Measurements from ENCODE around the gene SDK2. TPM values are rescaled to one million over a fixed set of nuclear protein-coding genes. Genes with fewer than 3 reads are reported as not detected.

The SDK2 gene
- total RNA-seq, 1 donor: under 0.01 TPM

- no peak overlapping the region for H3K4me3 ChIP-seq (ENCODE audit: low read depth, low read length)
- TF ChIP-seq, protein P1, sequence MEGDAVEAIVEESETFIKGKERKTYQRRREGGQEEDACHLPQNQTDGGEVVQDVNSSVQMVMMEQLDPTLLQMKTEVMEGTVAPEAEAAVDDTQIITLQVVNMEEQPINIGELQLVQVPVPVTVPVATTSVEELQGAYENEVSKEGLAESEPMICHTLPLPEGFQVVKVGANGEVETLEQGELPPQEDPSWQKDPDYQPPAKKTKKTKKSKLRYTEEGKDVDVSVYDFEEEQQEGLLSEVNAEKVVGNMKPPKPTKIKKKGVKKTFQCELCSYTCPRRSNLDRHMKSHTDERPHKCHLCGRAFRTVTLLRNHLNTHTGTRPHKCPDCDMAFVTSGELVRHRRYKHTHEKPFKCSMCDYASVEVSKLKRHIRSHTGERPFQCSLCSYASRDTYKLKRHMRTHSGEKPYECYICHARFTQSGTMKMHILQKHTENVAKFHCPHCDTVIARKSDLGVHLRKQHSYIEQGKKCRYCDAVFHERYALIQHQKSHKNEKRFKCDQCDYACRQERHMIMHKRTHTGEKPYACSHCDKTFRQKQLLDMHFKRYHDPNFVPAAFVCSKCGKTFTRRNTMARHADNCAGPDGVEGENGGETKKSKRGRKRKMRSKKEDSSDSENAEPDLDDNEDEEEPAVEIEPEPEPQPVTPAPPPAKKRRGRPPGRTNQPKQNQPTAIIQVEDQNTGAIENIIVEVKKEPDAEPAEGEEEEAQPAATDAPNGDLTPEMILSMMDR (IDR thresholded peaks at IDR 0.05; ENCODE audit: insufficient read depth, low read depth, low read length): no peak
- no peak for DNase-seq (ENCODE audit: low read depth)
Observed at GRCh38 chr17:73532421-73532901, 111.8 kb downstream of the SDK2 start.

DNA sequence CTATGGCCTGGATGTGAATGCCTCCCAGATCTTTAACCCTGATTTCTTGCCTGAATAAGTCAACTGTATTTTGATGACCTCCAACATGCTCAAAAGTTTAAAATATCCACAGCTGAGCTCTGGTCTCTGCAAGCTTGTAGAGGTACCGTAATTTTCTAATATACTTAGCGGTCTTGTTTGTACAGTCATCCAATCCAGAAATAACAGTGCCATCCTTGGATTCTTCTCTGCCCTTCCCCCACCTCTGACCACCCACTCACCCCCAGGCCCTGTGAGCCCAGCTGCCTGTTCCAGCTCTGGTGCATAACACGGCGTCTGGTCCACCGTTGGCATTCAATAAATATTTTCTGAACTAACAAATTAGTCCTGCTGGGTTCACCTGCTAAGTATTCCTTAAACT, 113.1 kb downstream of the SDK2 start:
- no peak overlapping the region for H3K4me3 ChIP-seq (ENCODE audit: low read depth, low read length)
- no peak for DNase-seq (ENCODE audit: low read depth)
- TF ChIP-seq, protein P1 (IDR thresholded peaks at IDR 0.05; ENCODE audit: insufficient read depth, low read depth, low read length): no peak

- no peak for DNase-seq (ENCODE audit: low read depth)
- TF ChIP-seq, protein P1 (IDR thresholded peaks at IDR 0.05; ENCODE audit: insufficient read depth, low read depth, low read length): no peak
- no peak overlapping the region for H3K4me3 ChIP-seq (ENCODE audit: low read depth, low read length)
Observed at GRCh38 chr17:73528679-73529078, 115.6 kb downstream of the SDK2 start.

DNA sequence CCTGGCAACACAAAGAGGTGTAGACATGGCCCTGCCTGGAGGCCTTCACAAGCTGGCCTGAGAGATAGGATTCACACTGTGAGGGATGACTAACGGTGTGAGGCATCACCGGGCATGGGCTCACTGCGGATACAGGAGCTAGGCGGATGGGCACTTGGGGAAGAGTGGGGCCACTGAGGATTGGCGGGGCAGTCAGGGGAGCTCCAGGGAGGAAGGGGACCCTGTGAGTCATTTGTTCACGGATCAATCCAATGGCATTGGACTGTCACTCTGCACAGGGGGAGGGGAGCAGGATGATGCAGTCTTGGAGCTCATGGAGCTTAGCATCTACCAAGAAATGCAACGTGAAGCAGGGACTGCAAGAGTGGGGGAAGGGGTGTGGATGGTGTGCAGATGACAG, 117.3 kb downstream of the SDK2 start:
- no peak overlapping the region for H3K4me3 ChIP-seq (ENCODE audit: low read depth, low read length)
- TF ChIP-seq, protein P1 (IDR thresholded peaks at IDR 0.05; ENCODE audit: insufficient read depth, low read depth, low read length): no peak
- no peak for DNase-seq (ENCODE audit: low read depth)

DNA sequence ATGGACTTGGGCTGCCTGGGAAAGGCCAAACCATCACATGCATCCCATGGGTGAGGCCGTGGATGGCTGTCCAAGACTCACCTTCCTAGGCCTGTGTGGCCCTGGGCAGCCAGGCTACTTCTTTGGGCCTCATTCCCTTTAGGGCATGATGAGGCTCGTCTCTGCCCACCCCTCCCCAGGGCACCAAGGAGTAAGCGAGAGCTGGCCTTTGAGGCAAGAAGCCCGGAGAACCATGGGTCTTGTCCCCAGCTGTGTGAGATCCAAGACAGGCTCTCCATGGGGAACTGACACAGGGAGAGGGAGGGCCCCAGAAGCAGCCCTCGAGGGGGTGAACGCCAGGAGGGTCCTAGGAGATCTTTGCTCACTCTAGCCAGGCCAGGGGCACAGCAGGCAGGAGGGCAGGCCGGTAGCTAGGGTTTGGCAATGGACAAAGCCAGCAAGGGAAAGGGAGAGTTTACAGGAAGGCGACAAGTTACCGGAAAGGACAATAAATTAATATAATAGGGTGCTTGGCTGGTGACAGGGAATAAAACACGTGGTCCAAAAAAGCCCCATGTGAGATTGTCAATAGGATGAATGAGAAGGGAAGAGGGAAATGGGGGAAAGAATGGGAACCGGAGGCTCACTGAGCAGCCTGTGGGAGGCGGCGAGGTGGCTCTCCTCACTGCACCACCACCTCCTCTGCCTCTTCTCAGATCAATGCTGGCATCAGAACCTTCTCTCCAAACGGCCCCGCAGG, 119.1 kb downstream of the SDK2 start:
- DNase-seq (ENCODE audit: low read depth): no peak

GRCh38 chr17:73522696-73523095, 121.5 kb downstream of the SDK2 start:
- DNase-seq (ENCODE audit: low read depth): no peak
- TF ChIP-seq, protein P1 (IDR thresholded peaks at IDR 0.05; ENCODE audit: insufficient read depth, low read depth, low read length): no peak

More for the DNA sequence above, 119.1 kb downstream of the SDK2 start:
- TF ChIP-seq, protein P1 (IDR thresholded peaks at IDR 0.05; ENCODE audit: insufficient read depth, low read depth, low read length): no peak
- no peak overlapping the region for H3K4me3 ChIP-seq (ENCODE audit: low read depth, low read length)

More at GRCh38 chr17:73522696-73523095, 121.5 kb downstream of the SDK2 start:
- no peak overlapping the region for H3K4me3 ChIP-seq (ENCODE audit: low read depth, low read length)
